K562 (cell line): ENCODE data around the gene FAM177B. TPM values are rescaled to one million over a fixed set of nuclear protein-coding genes. Genes with fewer than 3 reads are reported as not detected.
A peak's percentile ranks its signal among the peaks of the same experiment; 100 is the strongest.

Experiments
- CCNT2 ChIP-seq: IDR thresholded peaks from 2 replicates; pipeline ENCODE4 v1.6.1; 2011; ENCODE audit warnings: borderline replicate concordance, low read depth, mild to moderate bottlenecking, moderate library complexity, mixed read lengths, low read length; ENCODE audit not compliant: insufficient read length; ENCODE audit errors: extremely low read depth
- E2F6 ChIP-seq, 2 experiments: IDR thresholded peaks; 2 replicates each; pipeline ENCODE4 v1.6.1; 2011; ENCODE audit warnings: borderline replicate concordance in 1 of 2, control low read depth in 1 of 2, low read depth in 1 of 2, low read length in 1 of 2, mild to moderate bottlenecking in 1 of 2, mixed read lengths in 1 of 2, moderate library complexity in 1 of 2; ENCODE audit not compliant: insufficient read depth in 1 of 2, insufficient read length in 1 of 2, poor library complexity in 1 of 2, severe bottlenecking in 1 of 2; ENCODE audit errors: extremely low read depth in 1 of 2
- HEY1 ChIP-seq: fragments of 250-450 bp; sonication (Bioruptor Pico); IDR thresholded peaks from 2 replicates; pipeline ENCODE4 v1.5.0; 2020; ENCODE audit warnings: mild to moderate bottlenecking, moderate library complexity, borderline replicate concordance
- HNRNPH1 ChIP-seq: fragments of 200-400 bp; formaldehyde crosslinking; optimal IDR thresholded peaks from 2 replicates; pipeline ENCODE3; 2017; ENCODE audit warnings: low read depth, mild to moderate bottlenecking, low read length, moderate library complexity
- JUND ChIP-seq, 2 experiments: IDR thresholded peaks; 2 replicates in 1 of 2; 3 replicates in 1 of 2; pipeline ENCODE4 v1.6.1; 2011; ENCODE audit warnings: borderline replicate concordance in 2 of 2, low read depth in 2 of 2, low read length in 2 of 2, improper control_type of control experiment in 1 of 2, missing biosample characterization in 1 of 2, missing genetic modification characterization in 1 of 2, missing genetic modification reagents in 1 of 2
- MTA1 ChIP-seq: fragments of 450-650 bp; IDR thresholded peaks from 2 replicates; pipeline ENCODE4 v1.6.1; 2017; ENCODE audit warnings: borderline replicate concordance
- NFYB ChIP-seq: IDR thresholded peaks from 2 replicates; pipeline ENCODE4 v1.6.1; 2011; ENCODE audit warnings: mild to moderate bottlenecking, moderate library complexity; ENCODE audit not compliant: insufficient read length; ENCODE audit errors: extremely low read depth
- NKRF ChIP-seq: fragments of 450-650 bp; IDR thresholded peaks from 2 replicates; pipeline ENCODE4 v1.6.1; 2016; ENCODE audit warnings: borderline replicate concordance
- PCBP2 ChIP-seq: fragments of 200-400 bp; formaldehyde crosslinking; IDR thresholded peaks from 2 replicates; pipeline ENCODE4 v1.6.1; 2018; ENCODE audit warnings: low read length, low read depth, mild to moderate bottlenecking, moderate library complexity; ENCODE audit not compliant: poor library complexity, severe bottlenecking
- PPARD ChIP-seq: fragments of 250-450 bp; sonication (Bioruptor Pico); IDR thresholded peaks from 2 replicates; pipeline ENCODE4 v1.8.0; 2022; ENCODE audit warnings: inconsistent platforms, mild to moderate bottlenecking, moderate library complexity
- STAT6 ChIP-seq: sonication (generic); formaldehyde crosslinking; IDR thresholded peaks from 2 replicates; pipeline ENCODE4 v1.8.1; 2023; ENCODE audit warnings: mild to moderate bottlenecking, missing genetic modification reagents
- TSHZ1 ChIP-seq: fragments of 250-450 bp; sonication (Bioruptor Pico); IDR thresholded peaks from 2 replicates; pipeline ENCODE4 v1.4.0; 2020; ENCODE audit warnings: mild to moderate bottlenecking, moderate library complexity
- ZNF175 ChIP-seq: fragments of 200-800 bp; sonication (Bioruptor generic); IDR thresholded peaks from 2 replicates; pipeline ENCODE4 v1.6.1; 2016; ENCODE audit warnings: low read depth, mild to moderate bottlenecking, missing genetic modification characterization, missing compliant biosample characterization
- ZNF668 ChIP-seq: fragments of 250-450 bp; sonication (Bioruptor Pico); IDR thresholded peaks from 2 replicates; pipeline ENCODE4 v1.8.0; 2022; ENCODE audit warnings: mild to moderate bottlenecking, inconsistent platforms
- polyA plus RNA-seq, 8 experiments: library from polyadenylated mRNA; depleted of rRNA in 4 of 8; stranded (reverse) in 5 of 8; unstranded in 3 of 8; fragments of >200 nt; fragmentation: Nextera tagmentation in 2 of 8; fragmentation: Illumina TruSeq in 1 of 8; extraction: Ambion mirVana in 2 of 8; extraction: Trizol in 1 of 8; gene quantifications; 2 replicates each; pipeline versions ENCODE4 v1.2.1 to v1.2.3, GENCODE V29; 2011 to 2014; ENCODE audit warnings: inconsistent platforms in 1 of 8, missing spikeins in 1 of 8
- total RNA-seq, 7 experiments: library from RNA; depleted of rRNA in 6 of 7; stranded (reverse); fragments of >200 nt in 6 of 7; fragmentation: Illumina TruSeq in 2 of 7; extraction: Trizol in 2 of 7; gene quantifications; 2 replicates each; pipeline versions ENCODE4 v1.2.1 to v1.2.3, GENCODE V29; 2011 to 2021; ENCODE audit warnings: low replicate concordance in 1 of 7

Gene FAM177B
- total and polyA plus RNA-seq, 9 of the 15 experiments (the other 6 are each of a cell fraction or from before 2014, with no cell fraction given) = not detected

- no peak; the same call in 1 of the 2 replicates for TF ChIP-seq STAT6 (CRISPR knock-in tag)
- TF ChIP-seq PCBP2 = no peak
- TF ChIP-seq NFYB = peak; percentile 28
- no peak for TF ChIP-seq TSHZ1 (CRISPR knock-in tag)
- TF ChIP-seq HEY1 (CRISPR knock-in tag) = 0 out of 2 replicates have a peak, but pooled peaks have one; percentile 68
- no peak for TF ChIP-seq MTA1
- no peak for TF ChIP-seq ZNF668 (CRISPR knock-in tag)
- TF ChIP-seq PPARD (CRISPR knock-in tag) = no peak
- TF ChIP-seq CCNT2 = peak; percentile 60
- peak; percentile 10; the same call in 1 of the 2 replicates for TF ChIP-seq NKRF
- TF ChIP-seq E2F6 (IDR thresholded peaks at IDR 0.05; ENCODE audit: borderline replicate concordance in 1 of 2, extremely low read depth in 1 of 2, insufficient read depth in 1 of 2, insufficient read length in 1 of 2, low read depth in 1 of 2, low read length in 1 of 2, poor library complexity in 1 of 2, severe bottlenecking in 1 of 2) = peak; percentile 50 to 69
- no peak for TF ChIP-seq HNRNPH1
- TF ChIP-seq JUND (IDR thresholded peaks at IDR 0.05; ENCODE audit: borderline replicate concordance, low read depth, low read length) = peak; percentile 68
- no peak; the same call in 2 of the 3 replicates for TF ChIP-seq JUND (tag; IDR thresholded peaks at IDR 0.05; ENCODE audit: borderline replicate concordance, low read depth, low read length)
- TF ChIP-seq ZNF175 = no peak
These were observed 23.7 kb upstream of the FAM177B start (continued) for GRCh38 chr1:222713091-222713961.
